GM23338 (cell line): ENCODE data around the gene NKAIN2.

Source experiments
- CREB1 ChIP-seq: fragments of 250-450 bp; sonication (Bioruptor Pico); IDR thresholded peaks from 2 replicates; pipeline ENCODE4 v1.5.0; 2020; ENCODE audit warnings: low read depth, mild to moderate bottlenecking, moderate library complexity
- EZH2 ChIP-seq: fragments of 200-600 bp; sonication (generic); IDR thresholded peaks from one replicate; pipeline ENCODE4 v1.8.0; 2017; ENCODE audit warnings: antibody characterized with exemption, mild to moderate bottlenecking, low read depth; ENCODE audit not compliant: unreplicated experiment
- EZH2phosphoT487 ChIP-seq: fragments of 200-600 bp; sonication (generic); IDR thresholded peaks from one replicate; pipeline ENCODE4 v1.8.1; 2018; ENCODE audit warnings: antibody characterized with exemption; ENCODE audit not compliant: unreplicated experiment
- JUNB ChIP-seq: IDR thresholded peaks from one replicate; pipeline ENCODE4 v1.6.1; 2016; ENCODE audit warnings: antibody characterized with exemption; ENCODE audit not compliant: unreplicated experiment
- NANOG ChIP-seq: IDR thresholded peaks from 2 replicates; pipeline ENCODE4 v1.6.1; 2016; ENCODE audit warnings: antibody characterized with exemption, borderline replicate concordance
- POLR2AphosphoS5 ChIP-seq: IDR thresholded peaks from 2 replicates; pipeline ENCODE4 v1.6.1; 2016; ENCODE audit warnings: antibody characterized with exemption, low read depth
- STAT1 ChIP-seq: IDR thresholded peaks from one replicate; pipeline ENCODE4 v1.6.1; 2016; ENCODE audit warnings: antibody characterized with exemption; ENCODE audit not compliant: unreplicated experiment
- ZNF114 ChIP-seq: fragments of 250-450 bp; sonication (Bioruptor Pico); IDR thresholded peaks from 2 replicates; pipeline ENCODE4 v1.5.0; 2020; ENCODE audit warnings: mild to moderate bottlenecking, moderate library complexity
- ZNF331 ChIP-seq: fragments of 250-450 bp; sonication (Bioruptor Pico); IDR thresholded peaks from 2 replicates; pipeline ENCODE4 v1.5.0; 2020; ENCODE audit warnings: low read depth, mild to moderate bottlenecking, moderate library complexity
- TF ChIP-seq, protein P1 (sequence below), 2 experiments: fragments of 200-600 bp in 1 of 2; sonication (generic) in 1 of 2; conservative IDR thresholded peaks; 2 replicates each; pipeline versions ENCODE4 v1.5.1 to v1.6.1; 2016 to 2017; ENCODE audit warnings: antibody characterized with exemption in 2 of 2, low read depth in 2 of 2, mild to moderate bottlenecking in 2 of 2, moderate library complexity in 1 of 2
- TF ChIP-seq, protein P2 (sequence below): IDR thresholded peaks from one replicate; pipeline ENCODE4 v1.6.1; 2018; ENCODE audit warnings: antibody characterized with exemption; ENCODE audit not compliant: unreplicated experiment

DNA sequence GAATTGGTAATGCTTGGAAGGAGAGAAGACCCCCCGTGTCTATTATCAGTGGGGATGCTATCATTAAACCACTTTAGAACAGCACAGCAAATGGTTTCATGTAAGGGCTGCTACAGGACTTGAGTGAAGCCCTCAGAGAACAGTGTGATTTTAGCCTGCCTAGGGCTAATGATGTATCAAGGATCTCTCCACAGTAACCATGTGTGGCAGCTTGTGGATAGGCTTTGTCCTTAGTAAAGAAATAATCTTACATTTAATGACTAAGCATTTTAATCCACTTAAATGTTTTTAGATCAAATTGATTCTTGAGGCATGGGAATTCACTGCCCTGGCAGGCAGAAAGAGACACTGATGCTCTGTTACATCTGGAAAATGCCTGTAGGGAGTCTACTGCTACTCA, 495.1 kb downstream of the NKAIN2 start:
- TF ChIP-seq, protein P1, sequence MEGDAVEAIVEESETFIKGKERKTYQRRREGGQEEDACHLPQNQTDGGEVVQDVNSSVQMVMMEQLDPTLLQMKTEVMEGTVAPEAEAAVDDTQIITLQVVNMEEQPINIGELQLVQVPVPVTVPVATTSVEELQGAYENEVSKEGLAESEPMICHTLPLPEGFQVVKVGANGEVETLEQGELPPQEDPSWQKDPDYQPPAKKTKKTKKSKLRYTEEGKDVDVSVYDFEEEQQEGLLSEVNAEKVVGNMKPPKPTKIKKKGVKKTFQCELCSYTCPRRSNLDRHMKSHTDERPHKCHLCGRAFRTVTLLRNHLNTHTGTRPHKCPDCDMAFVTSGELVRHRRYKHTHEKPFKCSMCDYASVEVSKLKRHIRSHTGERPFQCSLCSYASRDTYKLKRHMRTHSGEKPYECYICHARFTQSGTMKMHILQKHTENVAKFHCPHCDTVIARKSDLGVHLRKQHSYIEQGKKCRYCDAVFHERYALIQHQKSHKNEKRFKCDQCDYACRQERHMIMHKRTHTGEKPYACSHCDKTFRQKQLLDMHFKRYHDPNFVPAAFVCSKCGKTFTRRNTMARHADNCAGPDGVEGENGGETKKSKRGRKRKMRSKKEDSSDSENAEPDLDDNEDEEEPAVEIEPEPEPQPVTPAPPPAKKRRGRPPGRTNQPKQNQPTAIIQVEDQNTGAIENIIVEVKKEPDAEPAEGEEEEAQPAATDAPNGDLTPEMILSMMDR (conservative IDR thresholded peaks at IDR 0.05; ENCODE audit: low read depth in 2 of 2): no peak
- no peak for TF ChIP-seq EZH2phosphoT487
- TF ChIP-seq, protein P2, sequence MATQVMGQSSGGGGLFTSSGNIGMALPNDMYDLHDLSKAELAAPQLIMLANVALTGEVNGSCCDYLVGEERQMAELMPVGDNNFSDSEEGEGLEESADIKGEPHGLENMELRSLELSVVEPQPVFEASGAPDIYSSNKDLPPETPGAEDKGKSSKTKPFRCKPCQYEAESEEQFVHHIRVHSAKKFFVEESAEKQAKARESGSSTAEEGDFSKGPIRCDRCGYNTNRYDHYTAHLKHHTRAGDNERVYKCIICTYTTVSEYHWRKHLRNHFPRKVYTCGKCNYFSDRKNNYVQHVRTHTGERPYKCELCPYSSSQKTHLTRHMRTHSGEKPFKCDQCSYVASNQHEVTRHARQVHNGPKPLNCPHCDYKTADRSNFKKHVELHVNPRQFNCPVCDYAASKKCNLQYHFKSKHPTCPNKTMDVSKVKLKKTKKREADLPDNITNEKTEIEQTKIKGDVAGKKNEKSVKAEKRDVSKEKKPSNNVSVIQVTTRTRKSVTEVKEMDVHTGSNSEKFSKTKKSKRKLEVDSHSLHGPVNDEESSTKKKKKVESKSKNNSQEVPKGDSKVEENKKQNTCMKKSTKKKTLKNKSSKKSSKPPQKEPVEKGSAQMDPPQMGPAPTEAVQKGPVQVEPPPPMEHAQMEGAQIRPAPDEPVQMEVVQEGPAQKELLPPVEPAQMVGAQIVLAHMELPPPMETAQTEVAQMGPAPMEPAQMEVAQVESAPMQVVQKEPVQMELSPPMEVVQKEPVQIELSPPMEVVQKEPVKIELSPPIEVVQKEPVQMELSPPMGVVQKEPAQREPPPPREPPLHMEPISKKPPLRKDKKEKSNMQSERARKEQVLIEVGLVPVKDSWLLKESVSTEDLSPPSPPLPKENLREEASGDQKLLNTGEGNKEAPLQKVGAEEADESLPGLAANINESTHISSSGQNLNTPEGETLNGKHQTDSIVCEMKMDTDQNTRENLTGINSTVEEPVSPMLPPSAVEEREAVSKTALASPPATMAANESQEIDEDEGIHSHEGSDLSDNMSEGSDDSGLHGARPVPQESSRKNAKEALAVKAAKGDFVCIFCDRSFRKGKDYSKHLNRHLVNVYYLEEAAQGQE: no peak
- no peak for TF ChIP-seq POLR2AphosphoS5
- TF ChIP-seq EZH2: no peak
- TF ChIP-seq NANOG: no peak
- no peak for TF ChIP-seq ZNF331
- TF ChIP-seq STAT1: no peak
- TF ChIP-seq ZNF114 (CRISPR knock-in tag): no peak
- TF ChIP-seq JUNB: no peak
- no peak for TF ChIP-seq CREB1 (CRISPR knock-in tag)
